GM12878 (cell line): ENCODE data around the gene ZNF792. TPM values are rescaled to one million over a fixed set of nuclear protein-coding genes. Genes with fewer than 3 reads are reported as not detected.
"Not testable (repeated sequence)": the region's sequence is repeated elsewhere in the genome, so short reads cannot be mapped to it uniquely, and the experiment has no call there.

Experiments
- ATAC-seq: fragments of 200-7000 bp; cut with Tn5 transposase; 3 replicates; pipeline ENCODE4 v1.9.1; 2020; ENCODE audit warnings: mild to moderate bottlenecking, moderate library complexity
- BruUV-seq: library from RNA; stranded (reverse); fragments of 400-500 nt; replicated peaks from 2 replicates; lab custom pipeline; 2021; lab: Mats Ljungman, UMichigan
- CTCF ChIA-PET: fragments of 300-600 bp; sonication (Branson Sonifier 250); formaldehyde crosslinking; extraction: SDS; loops from one replicate; lab custom pipeline; 2021; ENCODE audit warnings: inconsistent platforms; lab: Yijun Ruan, JAX
- POLR2A ChIA-PET: fragments of 350-600 bp; formaldehyde crosslinking; extraction: SDS; loops from one replicate; lab custom pipeline; 2021; ENCODE audit warnings: inconsistent platforms; lab: Charles Lee
- RAD21 ChIA-PET: fragments of 300-600 bp; sonication (Branson Sonifier 250); formaldehyde crosslinking; loops from one replicate; lab custom pipeline; 2023; ENCODE audit warnings: antibody characterized with exemption; ENCODE audit not compliant: unreplicated experiment; lab: Charles Lee
- SMC1A ChIA-PET: fragments of 300-600 bp; sonication (Branson Sonifier 250); formaldehyde crosslinking; loops from one replicate; lab custom pipeline; 2023; ENCODE audit not compliant: unreplicated experiment, uncharacterized antibody; lab: Charles Lee
- DNase-seq: peaks from one replicate; pipeline ENCODE4 v3.0.0-alpha.2; 2011; ENCODE audit warnings: low read depth, low spot score
- FAIRE-seq: peaks from 3 replicates; lab custom pipeline; 2011; peaks lifted over from hg19 to GRCh38; lab: Jason Lieb, UNC
- H2AFZ ChIP-seq: 2 replicates; pipeline ENCODE4 v1.6.0; 2011; ENCODE audit warnings: low read depth, low read length, control low read depth; ENCODE audit not compliant: control insufficient read depth
- H3K27ac ChIP-seq: 2 replicates; pipeline ENCODE4 v1.5.1; 2011; ENCODE audit warnings: control low read depth; ENCODE audit not compliant: control insufficient read depth, insufficient read depth
- H3K27me3 ChIP-seq, 2 experiments: replicated peaks in 1 of 2; 2 replicates each; pipeline versions ENCODE4 v1.6.0 to v1.6.1; 2011; ENCODE audit warnings: low read length in 1 of 2; ENCODE audit not compliant: control insufficient read depth in 2 of 2, insufficient read depth in 2 of 2
- H3K36me3 ChIP-seq, 2 experiments: 2 replicates each; pipeline ENCODE4 v1.5.1; 2011; ENCODE audit warnings: low read length in 1 of 2; ENCODE audit not compliant: control insufficient read depth in 2 of 2, insufficient read depth in 2 of 2
- H3K4me1 ChIP-seq: 2 replicates; pipeline ENCODE4 v1.6.1; 2011; ENCODE audit warnings: mild to moderate bottlenecking, low read length, moderate library complexity, mixed read lengths; ENCODE audit not compliant: control insufficient read depth, insufficient read depth
- H3K4me2 ChIP-seq: 2 replicates; pipeline ENCODE4 v1.6.0; 2011; ENCODE audit warnings: control low read depth; ENCODE audit not compliant: control insufficient read depth, insufficient read depth
- H3K4me3 ChIP-seq: fragments of 200-600 bp; sonication (generic); 2 replicates; pipeline ENCODE4 v1.5.1; 2016
- H3K79me2 ChIP-seq: 2 replicates; pipeline ENCODE4 v1.6.0; 2011; ENCODE audit warnings: low read length; ENCODE audit not compliant: control insufficient read depth, insufficient read depth
- H3K9ac ChIP-seq: 2 replicates; pipeline ENCODE4 v1.8.0; 2011; ENCODE audit warnings: low read length, control low read depth, mixed read lengths; ENCODE audit not compliant: control insufficient read depth, insufficient read depth
- H3K9me3 ChIP-seq: replicated peaks from 3 replicates; pipeline ENCODE4 v1.5.1; 2011; ENCODE audit warnings: mild to moderate bottlenecking, low read length; ENCODE audit not compliant: control insufficient read depth, insufficient read depth
- H4K20me1 ChIP-seq: 2 replicates; pipeline ENCODE4 v1.6.0; 2011; ENCODE audit not compliant: control insufficient read depth, insufficient read depth
- ASH2L ChIP-seq: fragments of 300-600, 200-600 bp; sonication (generic); IDR thresholded peaks from 2 replicates; pipeline ENCODE4 v1.6.1; 2017; ENCODE audit warnings: low read depth, mild to moderate bottlenecking, borderline replicate concordance
- CBX3 ChIP-seq: fragments of 200-600 bp; sonication (generic); IDR thresholded peaks from 2 replicates; pipeline ENCODE4 v1.6.1; 2016; ENCODE audit warnings: low read depth, borderline replicate concordance
- EGR1 ChIP-seq, 2 experiments: IDR thresholded peaks; 1 replicate in 1 of 2; 2 replicates in 1 of 2; pipeline ENCODE4 v1.6.1; 2011 to 2012; ENCODE audit warnings: low read depth in 2 of 2, low read length in 2 of 2, borderline replicate concordance in 1 of 2, mild to moderate bottlenecking in 1 of 2, moderate library complexity in 1 of 2
- GABPA ChIP-seq: IDR thresholded peaks from 2 replicates; pipeline ENCODE4 v1.6.1; 2014; ENCODE audit warnings: antibody characterized with exemption, low read depth, mild to moderate bottlenecking, inconsistent platforms
- MEF2A ChIP-seq: IDR thresholded peaks from 2 replicates; pipeline ENCODE4 v1.6.1; 2011; ENCODE audit warnings: low read depth, mild to moderate bottlenecking, low read length, moderate library complexity; ENCODE audit not compliant: insufficient read depth
- NFYB ChIP-seq: IDR thresholded peaks from 2 replicates; pipeline ENCODE4 v1.6.1; 2011; ENCODE audit warnings: low read depth, mild to moderate bottlenecking, low read length, improper control_type of control experiment, moderate library complexity; ENCODE audit not compliant: insufficient read depth
- NR2F1 ChIP-seq: fragments of 450-650 bp; conservative IDR thresholded peaks from 2 replicates; pipeline ENCODE4 v1.6.1; 2017; ENCODE audit warnings: mild to moderate bottlenecking
- PAX8 ChIP-seq: fragments of 450-650 bp; IDR thresholded peaks from 2 replicates; pipeline ENCODE4 v1.6.1; 2017; ENCODE audit warnings: mild to moderate bottlenecking, moderate library complexity
- SREBF1 ChIP-seq: IDR thresholded peaks from 2 replicates; pipeline ENCODE4 v1.6.1; 2012; ENCODE audit warnings: mild to moderate bottlenecking, low read length
- SRF ChIP-seq, 2 experiments: IDR thresholded peaks; 2 replicates each; pipeline ENCODE4 v1.6.1; 2011; ENCODE audit warnings: low read depth in 2 of 2, low read length in 2 of 2, mild to moderate bottlenecking in 1 of 2, moderate library complexity in 1 of 2
- STAT1 ChIP-seq: fragments of 450-650 bp; conservative IDR thresholded peaks from 2 replicates; pipeline ENCODE4 v1.6.1; 2014; ENCODE audit warnings: antibody characterized with exemption, mild to moderate bottlenecking
- ZSCAN29 ChIP-seq: fragments of 450-650 bp; IDR thresholded peaks from 2 replicates; pipeline ENCODE4 v1.6.1; 2017; ENCODE audit warnings: mild to moderate bottlenecking, moderate library complexity
- ZZZ3 ChIP-seq: IDR thresholded peaks from 2 replicates; pipeline ENCODE4 v1.6.1; 2011; ENCODE audit warnings: low read depth; ENCODE audit not compliant: control insufficient read depth, insufficient read length
- WGBS: methylation state at CpG from one replicate; pipeline ENCODE4 v1.1.6; 2016; ENCODE audit warnings: low lambda C conversion rate; ENCODE audit not compliant: insufficient replicate concordance, insufficient coverage; ENCODE audit errors: missing lambda C conversion rate; 5-methylcytosine and 5-hydroxymethylcytosine counted together
- in situ Hi-C: fragments of 300-500 bp; cut with MboI; formaldehyde crosslinking; loops from 9 replicates; pipeline ENCODE4 v1.14.3; 2018; ENCODE audit warnings: mixed read lengths
- intact Hi-C: fragments of 100-400 bp; cut with micrococcal nuclease; formaldehyde crosslinking; loops from one replicate; pipeline ENCODE4 v1.14.2; 2022; ENCODE audit not compliant: unreplicated experiment
- polyA plus RNA-seq, 11 experiments: library from polyadenylated mRNA; depleted of rRNA in 4 of 11; unstranded in 6 of 11; stranded (reverse) in 5 of 11; fragments of >200 nt; fragmentation: Nextera tagmentation in 4 of 11; fragmentation: Illumina TruSeq in 1 of 11; extraction: Ambion mirVana in 4 of 11; extraction: Trizol in 1 of 11; gene quantifications; 1 replicate in 1 of 11; 2 replicates in 10 of 11; pipeline versions ENCODE4 v1.2.1 to v1.2.3, GENCODE V29; 2011 to 2016; ENCODE audit warnings: inconsistent platforms in 2 of 11, missing spikeins in 2 of 11, low read depth in 1 of 11
- total RNA-seq, 4 experiments: library from RNA; depleted of rRNA in 3 of 4; stranded (reverse); fragments of >200 nt in 3 of 4; fragmentation: Illumina TruSeq in 1 of 4; extraction: Trizol in 1 of 4; gene quantifications; 2 replicates each; pipeline versions ENCODE4 v1.2.1 to v1.2.3, GENCODE V29; 2013 to 2021
- TF ChIP-seq, protein P1 (sequence below): fragments of 450-650 bp; IDR thresholded peaks from 2 replicates; pipeline ENCODE4 v1.6.1; 2017; ENCODE audit warnings: mild to moderate bottlenecking
- TF ChIP-seq, protein P2 (sequence below): IDR thresholded peaks from 2 replicates; pipeline ENCODE4 v1.6.1; 2012; ENCODE audit warnings: low read depth, low read length, improper control_type of control experiment

The ZNF792 gene
- total and polyA plus RNA-seq, 10 of the 15 experiments (the other 5 are each of a cell fraction or from before 2014, with no cell fraction given) = 0.53 to 4.8 (median 1.3) TPM

DNA sequence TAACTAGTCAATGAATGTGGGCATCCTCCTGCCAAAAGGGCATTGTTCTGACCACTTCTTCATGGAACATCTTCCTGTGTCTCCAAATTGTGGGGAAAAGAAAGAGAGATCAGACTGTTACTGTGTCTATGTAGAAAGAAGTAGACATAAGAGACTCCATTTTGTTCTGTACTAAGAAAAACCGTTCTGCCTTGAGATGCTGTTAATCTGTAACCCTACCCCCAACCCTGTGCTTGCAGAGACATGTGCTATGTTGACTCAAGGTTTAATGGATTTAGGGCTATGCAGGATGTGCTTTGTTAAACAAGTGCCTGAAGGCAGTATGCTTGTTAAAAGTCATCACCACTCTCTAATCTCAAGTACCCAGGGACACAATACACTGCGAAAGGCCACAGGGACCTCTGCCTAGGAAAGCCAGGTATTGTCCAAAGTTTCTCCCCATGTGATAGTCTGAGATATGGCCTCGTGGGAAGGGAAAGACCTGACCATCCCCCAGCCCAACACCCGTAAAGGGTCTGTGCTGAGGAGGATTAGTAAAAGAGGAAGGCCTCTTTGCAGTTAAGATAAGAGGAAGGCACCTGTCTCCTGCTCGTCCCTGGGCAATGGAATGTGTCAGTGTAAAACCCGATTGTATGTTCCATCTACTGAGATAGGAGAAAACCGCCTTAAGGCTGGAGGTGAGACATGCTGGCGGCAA lies 43.8 kb downstream of the ZNF792 start:
- CTCF ChIA-PET, H3K9ac ChIP-seq, H3K79me2 ChIP-seq, H3K27me3 ChIP-seq, H3K36me3 ChIP-seq, BruUV-seq, SMC1A ChIA-PET, H3K27ac ChIP-seq, H4K20me1 ChIP-seq, RAD21 ChIA-PET, H3K9me3 ChIP-seq, POLR2A ChIA-PET, intact Hi-C loops, ATAC-seq, H3K4me3 ChIP-seq, H3K4me1 ChIP-seq, in situ Hi-C loops, FAIRE-seq, DNase-seq, H3K4me2 ChIP-seq, H2AFZ ChIP-seq: not testable (repeated sequence)
- 29% methylated on average over 8 of the region's 8 CpGs for WGBS

DNA sequence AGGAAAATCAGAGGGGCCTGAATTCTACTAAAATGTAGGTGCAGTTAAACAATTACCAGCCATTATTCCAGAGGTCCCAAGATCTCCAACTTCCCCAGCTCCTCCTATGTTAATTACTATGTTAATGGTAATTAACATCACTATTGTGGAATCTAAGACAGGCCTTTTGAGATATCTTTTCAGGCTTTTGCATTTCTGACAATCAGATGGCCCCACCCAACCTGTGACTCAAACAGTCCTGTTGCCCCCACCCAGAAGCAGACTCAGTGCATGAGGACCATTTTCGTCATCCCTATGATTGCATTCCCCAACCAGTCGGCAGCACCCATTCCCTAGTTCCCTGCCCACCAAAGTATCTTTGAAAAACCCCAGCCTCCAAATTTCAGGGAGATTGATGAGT lies 45.8 kb downstream of the ZNF792 start:
- BruUV-seq = no TSS peak
- no peak for ATAC-seq
- CTCF ChIA-PET = no interaction called here
- TF ChIP-seq, protein P1, sequence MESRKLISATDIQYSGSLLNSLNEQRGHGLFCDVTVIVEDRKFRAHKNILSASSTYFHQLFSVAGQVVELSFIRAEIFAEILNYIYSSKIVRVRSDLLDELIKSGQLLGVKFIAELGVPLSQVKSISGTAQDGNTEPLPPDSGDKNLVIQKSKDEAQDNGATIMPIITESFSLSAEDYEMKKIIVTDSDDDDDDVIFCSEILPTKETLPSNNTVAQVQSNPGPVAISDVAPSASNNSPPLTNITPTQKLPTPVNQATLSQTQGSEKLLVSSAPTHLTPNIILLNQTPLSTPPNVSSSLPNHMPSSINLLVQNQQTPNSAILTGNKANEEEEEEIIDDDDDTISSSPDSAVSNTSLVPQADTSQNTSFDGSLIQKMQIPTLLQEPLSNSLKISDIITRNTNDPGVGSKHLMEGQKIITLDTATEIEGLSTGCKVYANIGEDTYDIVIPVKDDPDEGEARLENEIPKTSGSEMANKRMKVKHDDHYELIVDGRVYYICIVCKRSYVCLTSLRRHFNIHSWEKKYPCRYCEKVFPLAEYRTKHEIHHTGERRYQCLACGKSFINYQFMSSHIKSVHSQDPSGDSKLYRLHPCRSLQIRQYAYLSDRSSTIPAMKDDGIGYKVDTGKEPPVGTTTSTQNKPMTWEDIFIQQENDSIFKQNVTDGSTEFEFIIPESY = no peak
- TF ChIP-seq GABPA (no peak), SRF (IDR thresholded peaks at IDR 0.05; ENCODE audit: low read depth in 2 of 2, low read length in 2 of 2) (no peak), EGR1 (IDR thresholded peaks at IDR 0.05; ENCODE audit: borderline replicate concordance in 1 of 2, low read depth in 2 of 2, low read length in 2 of 2) (no peak), ZZZ3 (no peak), NFYB (no peak), MEF2A (no peak), NR2F1 (no peak), ASH2L (no peak), ZSCAN29 (no peak), PAX8 (no peak), STAT1 (no peak), SREBF1 (no peak), CBX3 (no peak)
- TF ChIP-seq, protein P2, sequence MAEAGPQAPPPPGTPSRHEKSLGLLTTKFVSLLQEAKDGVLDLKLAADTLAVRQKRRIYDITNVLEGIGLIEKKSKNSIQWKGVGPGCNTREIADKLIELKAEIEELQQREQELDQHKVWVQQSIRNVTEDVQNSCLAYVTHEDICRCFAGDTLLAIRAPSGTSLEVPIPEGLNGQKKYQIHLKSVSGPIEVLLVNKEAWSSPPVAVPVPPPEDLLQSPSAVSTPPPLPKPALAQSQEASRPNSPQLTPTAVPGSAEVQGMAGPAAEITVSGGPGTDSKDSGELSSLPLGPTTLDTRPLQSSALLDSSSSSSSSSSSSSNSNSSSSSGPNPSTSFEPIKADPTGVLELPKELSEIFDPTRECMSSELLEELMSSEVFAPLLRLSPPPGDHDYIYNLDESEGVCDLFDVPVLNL = no peak

More for the DNA sequence above, 45.8 kb downstream of the ZNF792 start:
- in situ Hi-C loops = no loop called here
- no peak overlapping the region for H3K4me2 ChIP-seq
- POLR2A ChIA-PET = no interaction called here
- H3K9me3 ChIP-seq = no peaks in the 10 kb centered on the region; the same call in 2 of the 3 replicates
- H3K4me3 ChIP-seq = no peak overlapping the region
- H3K4me1 ChIP-seq = no peaks in the 10 kb centered on the region
- H3K9ac ChIP-seq = no peak overlapping the region
- WGBS = 29% methylated on average over 2 of the region's 2 CpGs
- DNase-seq = no peak
- RAD21 ChIA-PET = no interaction called here
- no peaks in the 10 kb centered on the region for H4K20me1 ChIP-seq
- H3K79me2 ChIP-seq = no peaks in the 10 kb centered on the region
- FAIRE-seq = no peak
- SMC1A ChIA-PET = no interaction called here
- no peaks in the 10 kb centered on the region for H3K27me3 ChIP-seq
- intact Hi-C loops = no loop called here
- no peak overlapping the region for H2AFZ ChIP-seq
- H3K27ac ChIP-seq = no peak overlapping the region
- no peaks in the 10 kb centered on the region for H3K36me3 ChIP-seq
